BLaER1 treated with 17β-estradiol and CSF1 and Interleukin-3, amounts not matched to agents 10 nM and 100 nM (cell line): ENCODE data around the gene EDAR.
A peak's percentile ranks its signal among the peaks of the same experiment; 100 is the strongest.

Source experiments
- H3K27ac ChIP-seq, 11 experiments: shearing (Covaris generic); formaldehyde crosslinking; 2 replicates each; pipeline ENCODE4 v1.8.1; 2022
- H3K27me3 ChIP-seq, 11 experiments: shearing (Covaris generic); formaldehyde crosslinking; 2 replicates each; pipeline ENCODE4 v1.8.1; 2022
- H3K36me3 ChIP-seq, 11 experiments: shearing (Covaris generic); formaldehyde crosslinking; 2 replicates each; pipeline ENCODE4 v1.8.1; 2022
- H3K4me1 ChIP-seq, 10 experiments: shearing (Covaris generic); formaldehyde crosslinking; 2 replicates each; pipeline ENCODE4 v1.8.1; 2022
- H3K4me2 ChIP-seq, 11 experiments: shearing (Covaris generic); formaldehyde crosslinking; 2 replicates each; pipeline ENCODE4 v1.8.1; 2022
- H3K4me3 ChIP-seq, 10 experiments: shearing (Covaris generic); formaldehyde crosslinking; 2 replicates each; pipeline ENCODE4 v1.8.1; 2022
- H3K9ac ChIP-seq, 11 experiments: shearing (Covaris generic); formaldehyde crosslinking; 2 replicates each; pipeline ENCODE4 v1.8.1; 2022
- H3K9me3 ChIP-seq, 11 experiments: shearing (Covaris generic); formaldehyde crosslinking; replicated peaks in 1 of 11; 2 replicates each; pipeline ENCODE4 v1.8.1; 2022
- H4K20me1 ChIP-seq, 11 experiments: shearing (Covaris generic); formaldehyde crosslinking; 2 replicates each; pipeline ENCODE4 v1.8.1; 2022
- Cebpa-rat ChIP-seq, 11 experiments: shearing (Covaris generic); IDR thresholded peaks; 2 replicates each; pipeline ENCODE4 v1.8.1; 2022

Gene EDAR

DNA sequence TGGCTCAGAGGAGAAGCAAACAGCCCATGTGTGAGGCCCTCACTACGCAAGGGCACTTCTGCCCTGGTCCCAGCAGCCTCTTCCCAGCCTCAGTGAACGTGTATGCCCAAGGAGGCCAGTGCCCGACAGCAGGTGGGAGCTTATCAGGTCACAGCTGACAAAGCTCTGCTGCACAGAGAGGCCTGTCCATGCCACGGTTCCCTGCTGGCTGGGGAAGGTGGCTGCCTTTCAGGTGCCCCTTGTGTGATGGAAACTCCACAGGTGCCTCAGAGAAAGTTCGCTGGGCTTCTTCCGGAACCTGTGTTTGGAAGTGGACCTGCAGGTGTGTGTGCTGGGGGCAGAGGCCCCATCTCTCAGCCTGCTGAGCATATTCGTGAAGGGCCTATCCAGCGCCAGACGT is 47.3 kb downstream of the EDAR start:
- TF ChIP-seq Cebpa-rat (IDR thresholded peaks at IDR 0.05): no peak
- Histone ChIP-seq H3K4me1 (peaks cover 6 to 20% (median 12%) of the 10 kb centered on the region in 10 experiments; a peak in 16 of 20 replicates), H3K36me3 (0 out of 22 replicates have a peak, but pooled peaks cover 0 to 4% (median 0%) of the 10 kb centered on the region in 11 experiments), H3K4me2 (peak overlapping the region in 1 of 11 experiments; percentile 5; a peak in 1 of 22 replicates), H3K27me3 (no peaks in the 10 kb centered on the region), H3K9ac (no peak overlapping the region), H3K27ac (no peak overlapping the region), H4K20me1 (no peaks in the 10 kb centered on the region), H3K4me3 (no peak overlapping the region), H3K9me3 (peaks cover 19 to 22% (median 22%) of the 10 kb centered on the region in 11 experiments)

DNA sequence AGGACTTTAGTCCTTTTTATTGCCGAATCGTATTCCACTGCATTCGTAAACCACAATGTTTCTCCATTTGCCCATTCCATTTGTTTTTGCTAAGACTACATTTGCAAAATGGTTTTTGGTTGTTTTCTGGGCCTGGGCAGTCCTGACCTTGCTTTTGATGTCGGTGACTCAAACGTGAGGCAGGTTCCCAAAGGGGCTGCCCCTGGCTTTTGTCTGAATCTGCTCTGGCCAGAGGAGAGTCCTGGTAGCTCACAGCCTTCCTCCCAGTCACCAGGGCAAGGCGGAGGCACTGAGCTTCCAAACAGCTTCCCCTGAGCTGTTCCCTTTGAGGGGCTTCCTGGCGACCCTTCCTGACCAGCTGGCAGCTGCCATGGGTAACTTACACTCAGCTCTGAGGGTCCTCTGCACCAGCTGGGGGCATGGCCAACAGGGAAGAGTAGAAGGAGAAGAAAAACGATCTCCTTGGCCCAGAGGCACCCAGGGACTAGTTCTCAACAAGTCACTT is 47.8 kb downstream of the EDAR start:
- no peak overlapping the region for H3K27ac ChIP-seq
- H3K4me3 ChIP-seq: no peak overlapping the region
- no peaks in the 10 kb centered on the region for H3K27me3 ChIP-seq
- H3K36me3 ChIP-seq: 0 out of 22 replicates have a peak, but pooled peaks cover 0 to 3% (median 0%) of the 10 kb centered on the region in 11 experiments
- H3K9me3 ChIP-seq: peaks cover 13 to 17% (median 16%) of the 10 kb centered on the region in 11 experiments
- H3K4me2 ChIP-seq: peak overlapping the region in 1 of 11 experiments; percentile 5; a peak in 1 of 22 replicates
- H3K9ac ChIP-seq: no peak overlapping the region
- peaks cover 6 to 20% (median 12%) of the 10 kb centered on the region in 10 experiments; a peak in 16 of 20 replicates for H3K4me1 ChIP-seq
- no peak for TF ChIP-seq Cebpa-rat (IDR thresholded peaks at IDR 0.05)
- no peaks in the 10 kb centered on the region for H4K20me1 ChIP-seq

DNA sequence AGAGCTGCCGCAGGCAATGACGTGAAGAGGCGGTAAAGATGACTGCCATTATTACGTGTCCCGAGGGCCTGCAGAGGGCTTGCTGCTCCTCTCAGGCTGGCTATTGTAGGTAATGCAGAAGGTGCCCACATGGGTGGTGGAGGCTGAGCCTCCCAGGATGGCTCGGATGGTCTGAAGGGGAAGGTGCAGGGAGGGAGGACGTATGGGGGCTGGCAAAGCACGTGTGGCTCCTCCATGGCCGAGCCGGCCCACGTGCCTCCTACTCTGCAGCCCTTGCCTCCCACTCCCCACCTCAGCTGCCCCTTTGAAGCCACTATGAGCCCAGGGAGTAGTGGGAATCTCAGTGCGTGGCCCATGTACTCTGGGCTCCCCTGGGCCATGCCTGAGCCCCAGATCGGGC is 48.9 kb downstream of the EDAR start:
- Histone ChIP-seq H3K4me2 (no peak overlapping the region), H3K9ac (no peak overlapping the region), H3K27ac (no peak overlapping the region), H3K27me3 (no peaks in the 10 kb centered on the region), H3K9me3 (peaks cover 3 to 6% (median 6%) of the 10 kb centered on the region in 11 experiments; a peak in 17 of 22 replicates), H4K20me1 (no peaks in the 10 kb centered on the region), H3K36me3 (no peaks in the 10 kb centered on the region), H3K4me1 (peaks cover 7 to 20% (median 12%) of the 10 kb centered on the region in 10 experiments; a peak in 16 of 20 replicates), H3K4me3 (no peak overlapping the region)
- no peak for TF ChIP-seq Cebpa-rat (IDR thresholded peaks at IDR 0.05)

DNA sequence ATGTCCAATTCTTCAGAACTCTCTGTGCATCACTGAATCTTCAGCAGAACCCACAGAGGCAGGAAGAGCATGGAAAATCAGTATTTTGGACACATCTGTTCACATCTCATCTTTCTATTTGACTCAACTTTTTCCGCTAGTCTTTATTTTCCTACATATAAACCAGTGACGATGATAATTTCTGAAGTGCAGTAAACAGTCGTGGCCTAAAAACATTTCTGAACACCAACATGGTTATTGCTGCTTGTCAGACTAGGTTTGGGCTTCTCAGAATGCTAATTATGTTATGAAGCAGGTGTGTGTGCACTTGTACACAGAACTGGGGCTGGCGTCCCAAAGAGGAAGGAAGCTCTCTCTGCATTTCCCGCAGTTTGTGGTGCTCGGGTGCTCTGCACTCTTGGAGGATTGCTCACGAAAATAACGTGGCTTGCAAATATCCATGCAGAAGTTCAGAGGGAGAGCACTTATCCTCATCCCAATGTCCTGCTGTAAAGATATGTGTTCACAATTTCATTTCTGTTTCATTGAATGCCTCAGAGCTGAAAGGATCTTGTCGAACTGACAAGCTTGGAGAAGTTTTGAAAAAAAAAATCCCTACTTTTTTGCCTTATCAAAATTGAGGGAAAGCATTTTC is 50.8 kb downstream of the EDAR start:
- no peak for TF ChIP-seq Cebpa-rat (IDR thresholded peaks at IDR 0.05)
- Histone ChIP-seq H3K27me3 (no peaks in the 10 kb centered on the region), H3K4me3 (no peak overlapping the region), H3K9ac (no peak overlapping the region), H3K9me3 (no peaks in the 10 kb centered on the region; a peak in 2 of 22 replicates), H3K27ac (no peak overlapping the region), H3K4me1 (peaks cover 9 to 27% (median 16%) of the 10 kb centered on the region in 10 experiments; a peak in 16 of 20 replicates), H3K4me2 (peak overlapping the region; percentile 0 to 61 (median 48); a peak in 19 of 22 replicates), H4K20me1 (no peaks in the 10 kb centered on the region; a peak in 1 of 22 replicates), H3K36me3 (no peaks in the 10 kb centered on the region)

- H3K36me3 ChIP-seq: no peaks in the 10 kb centered on the region
- peak overlapping the region in 8 of 11 experiments; percentile 0 to 61 (median 50); a peak in 13 of 22 replicates for H3K4me2 ChIP-seq
- H3K9me3 ChIP-seq: no peaks in the 10 kb centered on the region; a peak in 2 of 22 replicates
- no peaks in the 10 kb centered on the region; a peak in 1 of 22 replicates for H4K20me1 ChIP-seq
- H3K27ac ChIP-seq: no peak overlapping the region
- H3K4me3 ChIP-seq: no peak overlapping the region
- TF ChIP-seq Cebpa-rat (IDR thresholded peaks at IDR 0.05): no peak
- H3K27me3 ChIP-seq: no peaks in the 10 kb centered on the region
- H3K4me1 ChIP-seq: peaks cover 9 to 30% (median 16%) of the 10 kb centered on the region in 10 experiments; a peak in 16 of 20 replicates
- no peak overlapping the region for H3K9ac ChIP-seq
These were observed 51.5 kb downstream of the EDAR start for GRCh38 chr2:108937367-108938017.

- Histone ChIP-seq H3K9me3 (no peaks in the 10 kb centered on the region), H3K36me3 (no peaks in the 10 kb centered on the region), H3K4me1 (peaks cover 9 to 30% (median 16%) of the 10 kb centered on the region in 10 experiments; a peak in 16 of 20 replicates), H3K27ac (no peak overlapping the region), H3K27me3 (no peaks in the 10 kb centered on the region), H3K4me3 (no peak overlapping the region), H3K9ac (no peak overlapping the region), H4K20me1 (no peaks in the 10 kb centered on the region; a peak in 1 of 22 replicates), H3K4me2 (no peak overlapping the region)
- TF ChIP-seq Cebpa-rat (IDR thresholded peaks at IDR 0.05): no peak
These were observed 52.2 kb downstream of the EDAR start for GRCh38 chr2:108936866-108937265.

DNA sequence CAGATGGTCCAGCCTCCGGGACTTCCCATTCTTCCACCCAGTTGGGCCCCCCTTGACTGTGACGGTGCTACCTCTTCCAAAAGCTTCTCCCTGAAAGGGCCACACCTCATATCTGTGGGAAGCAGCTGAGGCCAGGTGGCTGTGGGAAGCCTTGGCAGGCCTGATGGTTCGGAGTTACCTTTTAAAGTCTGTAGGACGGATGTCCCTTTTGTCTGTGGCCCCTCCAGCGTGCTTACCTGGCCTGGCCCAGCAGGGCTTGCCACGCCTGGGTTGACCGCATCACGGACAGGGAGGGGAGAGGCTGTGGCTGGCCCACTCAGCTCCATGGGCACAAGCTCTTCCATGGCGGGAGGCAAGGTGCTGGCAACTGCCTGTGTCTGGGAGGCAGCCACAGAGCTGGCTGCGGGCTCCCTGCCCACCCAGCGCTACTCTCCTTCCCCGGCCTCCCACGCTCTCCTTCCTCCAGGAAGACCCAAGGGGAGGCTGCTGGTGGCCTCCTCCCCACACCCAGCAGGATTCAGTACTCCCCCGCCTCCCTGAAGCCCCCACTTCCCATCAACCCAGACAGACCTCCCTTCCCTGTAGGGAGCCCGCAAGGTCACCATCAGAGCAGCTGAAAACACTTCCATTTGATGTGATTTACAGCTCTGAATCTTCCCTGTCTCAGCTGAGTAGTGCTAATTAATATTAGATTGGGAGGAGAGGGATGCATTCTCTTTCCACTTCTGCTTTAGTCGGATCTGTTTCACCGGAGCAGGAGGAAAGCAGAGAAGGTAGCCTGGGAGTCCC is 52.8 kb downstream of the EDAR start:
- H3K9me3 ChIP-seq: no peaks in the 10 kb centered on the region
- no peaks in the 10 kb centered on the region; a peak in 1 of 22 replicates for H4K20me1 ChIP-seq
- H3K4me2 ChIP-seq: no peak overlapping the region
- no peaks in the 10 kb centered on the region for H3K36me3 ChIP-seq
- no peak overlapping the region for H3K27ac ChIP-seq
- H3K4me3 ChIP-seq: no peak overlapping the region
- no peaks in the 10 kb centered on the region for H3K27me3 ChIP-seq
- peaks cover 9 to 34% (median 16%) of the 10 kb centered on the region in 10 experiments; a peak in 16 of 20 replicates for H3K4me1 ChIP-seq
- no peak overlapping the region for H3K9ac ChIP-seq
- no peak for TF ChIP-seq Cebpa-rat (IDR thresholded peaks at IDR 0.05)

- Histone ChIP-seq H3K4me3 (no peak overlapping the region), H3K4me1 (peaks cover 9 to 33% (median 16%) of the 10 kb centered on the region in 10 experiments; a peak in 16 of 20 replicates), H3K4me2 (peak overlapping the region in 1 of 11 experiments; percentile 23; a peak in 2 of 22 replicates), H3K9ac (no peak overlapping the region), H3K27me3 (no peaks in the 10 kb centered on the region), H4K20me1 (no peaks in the 10 kb centered on the region; a peak in 1 of 22 replicates), H3K27ac (no peak overlapping the region), H3K9me3 (no peaks in the 10 kb centered on the region), H3K36me3 (no peaks in the 10 kb centered on the region)
- TF ChIP-seq Cebpa-rat (IDR thresholded peaks at IDR 0.05): no peak
These were observed 53.7 kb downstream of the EDAR start for GRCh38 chr2:108935271-108935741.
